ENCODE results near the gene OXT.

The OXT gene

GRCh38 chr20:3100480-3100879 is 29.1 kb downstream of the OXT start:
- in situ Hi-C loops (cut with HindIII; ENCODE audit: low sequenced_read_pairs): no loop called here
- H3K4me3 ChIP-seq (ENCODE audit: low read depth, low read length): no peak overlapping the region
- DNase-seq (ENCODE audit: low read depth, low spot score): no peak
- TF ChIP-seq CTCF (IDR thresholded peaks at IDR 0.05; ENCODE audit: low read depth, low read length): no peak

GRCh38 chr20:3101251-3101650 is 29.8 kb downstream of the OXT start:
- TF ChIP-seq CTCF (IDR thresholded peaks at IDR 0.05; ENCODE audit: low read depth, low read length): no peak
- in situ Hi-C loops (cut with HindIII; ENCODE audit: low sequenced_read_pairs): no loop called here
- H3K4me3 ChIP-seq (ENCODE audit: low read depth, low read length): no peak overlapping the region
- DNase-seq (ENCODE audit: low read depth, low spot score): no peak

GRCh38 chr20:3101737-3102574 is 30.5 kb downstream of the OXT start:
- in situ Hi-C loops (cut with HindIII; ENCODE audit: low sequenced_read_pairs): no loop called here
- H3K4me3 ChIP-seq (ENCODE audit: low read depth, low read length): no peak overlapping the region
- DNase-seq (ENCODE audit: low read depth, low spot score): no peak
- no peak for TF ChIP-seq CTCF (IDR thresholded peaks at IDR 0.05; ENCODE audit: low read depth, low read length)

GRCh38 chr20:3102575-3103368 is 31.4 kb downstream of the OXT start:
- no peak for TF ChIP-seq CTCF (IDR thresholded peaks at IDR 0.05; ENCODE audit: low read depth, low read length)
- DNase-seq (ENCODE audit: low read depth, low spot score): no peak
- in situ Hi-C loops (cut with HindIII; ENCODE audit: low sequenced_read_pairs): no loop called here
- H3K4me3 ChIP-seq (ENCODE audit: low read depth, low read length): no peak overlapping the region

GRCh38 chr20:3103369-3104032 is 32.1 kb downstream of the OXT start:
- DNase-seq (ENCODE audit: low read depth, low spot score): no peak
- no peak overlapping the region for H3K4me3 ChIP-seq (ENCODE audit: low read depth, low read length)
- TF ChIP-seq CTCF (IDR thresholded peaks at IDR 0.05; ENCODE audit: low read depth, low read length): no peak
- in situ Hi-C loops (cut with HindIII; ENCODE audit: low sequenced_read_pairs): no loop called here

Data from astrocyte of the spinal cord (primary cell).